ENCODE results near the gene NTNG2. TPM values are rescaled to one million over a fixed set of nuclear protein-coding genes. Genes with fewer than 3 reads are reported as not detected.

The NTNG2 gene
- total RNA-seq, 4 donors from 2014 or later, result 0.27 to 1.1 TPM; not detected in 2

DNA sequence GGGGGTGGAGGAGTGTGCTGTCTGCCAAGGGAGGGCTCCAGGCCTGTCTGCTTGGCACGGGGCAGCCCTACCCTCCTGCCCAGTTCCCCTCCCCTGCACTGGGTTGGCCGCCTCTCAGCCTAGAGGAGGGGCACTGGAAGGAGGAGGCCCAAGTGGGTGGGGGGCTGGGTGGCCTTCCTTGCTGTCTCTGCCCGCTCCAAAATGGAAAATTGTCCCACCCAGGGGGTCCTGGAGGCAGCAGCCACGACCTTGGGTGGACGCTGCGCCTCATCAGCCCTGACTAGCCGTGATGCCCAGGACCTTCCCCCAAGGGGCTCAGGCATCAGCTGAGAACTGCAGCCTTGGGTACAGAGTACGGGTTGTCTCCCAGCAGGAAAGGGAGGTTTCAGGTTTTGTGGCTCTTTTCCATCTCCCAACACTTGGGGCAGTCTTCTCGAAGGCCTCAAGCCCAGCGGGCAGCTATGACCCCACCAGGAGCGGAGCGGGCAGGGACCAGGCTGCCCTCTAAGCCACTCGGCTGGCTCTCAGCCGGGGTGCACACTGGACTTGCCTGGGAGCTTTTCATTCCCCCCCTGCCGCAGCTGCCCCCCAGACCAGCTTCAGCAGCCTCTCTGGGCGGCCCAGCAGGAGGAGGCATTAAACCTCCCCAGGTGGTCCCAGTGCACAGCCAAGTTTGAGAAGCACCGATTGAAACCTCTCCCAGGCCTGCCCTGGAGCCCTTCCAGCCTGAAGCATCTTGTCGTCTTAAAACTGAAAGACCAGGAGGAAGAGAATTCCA lies 20.6 kb downstream of the NTNG2 start:
- Histone ChIP-seq H3K36me3 (no peaks in the 10 kb centered on the region), H3K27ac (no peak overlapping the region), H3K4me1 (no peaks in the 10 kb centered on the region), H3K27me3 (peaks cover 41% of the 10 kb centered on the region), H3K9me3 (no peaks in the 10 kb centered on the region), H3K4me3 (no peak overlapping the region)
- intact Hi-C loops (cut with DNase I; ENCODE audit: low total_unique reads) (no loop called here), in situ Hi-C loops (cut with MboI; ENCODE audit: low pct_ligation_motif_present in 1 of 4, low pct_unique_long_range_greater_than_20kb in 1 of 4, low sequenced_read_pairs in 3 of 4) (no loop called here)
- no peak for TF ChIP-seq EP300 (IDR thresholded peaks at IDR 0.05; ENCODE audit: low read depth)
- TF ChIP-seq, protein P1, sequence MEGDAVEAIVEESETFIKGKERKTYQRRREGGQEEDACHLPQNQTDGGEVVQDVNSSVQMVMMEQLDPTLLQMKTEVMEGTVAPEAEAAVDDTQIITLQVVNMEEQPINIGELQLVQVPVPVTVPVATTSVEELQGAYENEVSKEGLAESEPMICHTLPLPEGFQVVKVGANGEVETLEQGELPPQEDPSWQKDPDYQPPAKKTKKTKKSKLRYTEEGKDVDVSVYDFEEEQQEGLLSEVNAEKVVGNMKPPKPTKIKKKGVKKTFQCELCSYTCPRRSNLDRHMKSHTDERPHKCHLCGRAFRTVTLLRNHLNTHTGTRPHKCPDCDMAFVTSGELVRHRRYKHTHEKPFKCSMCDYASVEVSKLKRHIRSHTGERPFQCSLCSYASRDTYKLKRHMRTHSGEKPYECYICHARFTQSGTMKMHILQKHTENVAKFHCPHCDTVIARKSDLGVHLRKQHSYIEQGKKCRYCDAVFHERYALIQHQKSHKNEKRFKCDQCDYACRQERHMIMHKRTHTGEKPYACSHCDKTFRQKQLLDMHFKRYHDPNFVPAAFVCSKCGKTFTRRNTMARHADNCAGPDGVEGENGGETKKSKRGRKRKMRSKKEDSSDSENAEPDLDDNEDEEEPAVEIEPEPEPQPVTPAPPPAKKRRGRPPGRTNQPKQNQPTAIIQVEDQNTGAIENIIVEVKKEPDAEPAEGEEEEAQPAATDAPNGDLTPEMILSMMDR (IDR thresholded peaks at IDR 0.05), result no peak
- no peak for TF ChIP-seq POLR2A (IDR thresholded peaks at IDR 0.05)
- no peak for TF ChIP-seq POLR2AphosphoS5 (IDR thresholded peaks at IDR 0.05)
- DNase-seq, result no peak
- 48% methylated on average over 13 of the region's 18 CpGs; no CpG with 5 or more reads in 1 of the 2 donors for WGBS, 2 donors (ENCODE audit: low coverage in 1 of 2)

DNA sequence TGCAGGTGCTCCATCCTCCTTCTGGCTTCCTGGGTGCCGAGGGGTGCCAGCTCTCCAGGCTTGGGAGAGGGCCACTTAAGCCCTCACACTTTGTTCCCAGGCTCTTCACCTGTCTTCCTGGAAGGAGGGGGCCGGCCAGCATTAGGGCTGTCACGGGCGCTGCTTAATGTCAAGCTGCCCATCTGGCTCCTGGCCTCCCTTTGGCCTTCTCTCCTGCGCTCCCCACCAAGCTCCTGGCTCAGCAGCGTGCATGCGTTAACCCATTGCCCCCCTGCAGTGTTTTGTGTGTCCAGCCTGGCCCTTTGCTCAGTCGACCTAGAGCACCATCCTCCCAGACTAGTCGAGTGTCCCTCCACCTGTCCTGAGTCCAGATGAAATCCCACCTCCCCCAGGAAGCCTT lies 21.3 kb downstream of the NTNG2 start:
- no peak for DNase-seq
- Histone ChIP-seq H3K4me1 (no peaks in the 10 kb centered on the region), H3K27me3 (peaks cover 47% of the 10 kb centered on the region), H3K36me3 (no peaks in the 10 kb centered on the region), H3K4me3 (no peak overlapping the region), H3K27ac (no peak overlapping the region), H3K9me3 (no peaks in the 10 kb centered on the region)
- TF ChIP-seq POLR2A (IDR thresholded peaks at IDR 0.05) (no peak), POLR2AphosphoS5 (IDR thresholded peaks at IDR 0.05) (no peak)
- TF ChIP-seq, protein P1 (IDR thresholded peaks at IDR 0.05), result no peak
- intact Hi-C loops (cut with DNase I; ENCODE audit: low total_unique reads) (no loop called here), in situ Hi-C loops (cut with MboI; ENCODE audit: low pct_ligation_motif_present in 1 of 4, low pct_unique_long_range_greater_than_20kb in 1 of 4, low sequenced_read_pairs in 3 of 4) (no loop called here)
- WGBS, 2 donors (ENCODE audit: low coverage in 1 of 2), result 57% methylated on average over 9 of the region's 9 CpGs; no CpG with 5 or more reads in 1 of the 2 donors

DNA sequence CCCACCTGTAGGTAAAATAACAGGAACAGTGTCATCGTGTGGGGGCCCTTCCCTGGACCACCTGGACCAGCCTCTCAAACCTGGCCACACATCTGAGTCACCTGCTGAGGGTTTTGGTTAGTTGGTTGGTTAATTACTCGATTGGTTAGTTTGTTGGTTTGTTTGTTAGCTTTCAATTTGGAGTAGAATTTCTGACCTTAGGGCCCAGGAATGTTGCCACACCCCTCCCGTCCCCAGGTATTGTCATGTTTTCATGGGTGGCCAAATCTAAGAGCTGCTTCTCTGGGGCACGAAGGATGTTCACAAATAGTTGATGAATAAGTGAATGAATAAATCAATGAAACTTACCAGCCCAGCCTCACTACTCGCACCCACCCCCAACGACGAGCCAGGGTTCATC lies 21.9 kb downstream of the NTNG2 start:
- Histone ChIP-seq H3K9me3 (no peaks in the 10 kb centered on the region), H3K27ac (no peak overlapping the region), H3K4me3 (no peak overlapping the region), H3K27me3 (peaks cover 53% of the 10 kb centered on the region), H3K36me3 (no peaks in the 10 kb centered on the region), H3K4me1 (no peaks in the 10 kb centered on the region)
- in situ Hi-C loops (cut with MboI; ENCODE audit: low pct_ligation_motif_present in 1 of 4, low pct_unique_long_range_greater_than_20kb in 1 of 4, low sequenced_read_pairs in 3 of 4), result no loop called here
- DNase-seq, result no peak
- 33 to 49% methylated on average over 1 to 6 of the region's 7 CpGs for WGBS, 2 donors (ENCODE audit: low coverage in 1 of 2)
- intact Hi-C loops (cut with DNase I; ENCODE audit: low total_unique reads), result no loop called here
- TF ChIP-seq EP300 (IDR thresholded peaks at IDR 0.05; ENCODE audit: low read depth), result no peak
- TF ChIP-seq, protein P1 (IDR thresholded peaks at IDR 0.05), result no peak
- no peak for TF ChIP-seq POLR2AphosphoS5 (IDR thresholded peaks at IDR 0.05)
- TF ChIP-seq POLR2A (IDR thresholded peaks at IDR 0.05), result no peak

DNA sequence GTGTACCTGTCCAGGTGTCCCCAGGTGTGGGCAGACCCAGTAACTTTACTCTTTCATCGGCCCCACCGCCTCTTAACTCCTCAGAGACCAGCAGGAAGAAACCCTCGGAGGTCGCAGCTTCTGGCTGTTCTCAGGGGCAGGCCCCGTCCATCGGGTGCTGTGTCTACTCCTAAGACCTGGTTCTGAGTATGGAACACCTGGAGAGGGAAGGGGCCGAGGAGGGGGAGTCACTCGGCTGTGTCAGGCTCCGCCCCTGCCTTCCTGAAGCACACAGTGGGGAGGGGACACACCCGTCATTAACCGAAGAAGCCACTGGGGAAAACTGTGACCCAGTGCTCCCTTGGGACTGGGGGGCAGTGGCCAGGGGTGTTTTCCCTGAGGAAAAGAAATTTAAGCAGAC lies 22.3 kb downstream of the NTNG2 start:
- in situ Hi-C loops (cut with MboI; ENCODE audit: low pct_ligation_motif_present in 1 of 4, low pct_unique_long_range_greater_than_20kb in 1 of 4, low sequenced_read_pairs in 3 of 4) (no loop called here), intact Hi-C loops (cut with DNase I; ENCODE audit: low total_unique reads) (no loop called here)
- Histone ChIP-seq H3K4me3 (no peak overlapping the region), H3K27ac (no peak overlapping the region), H3K36me3 (no peaks in the 10 kb centered on the region), H3K4me1 (no peaks in the 10 kb centered on the region), H3K9me3 (no peaks in the 10 kb centered on the region), H3K27me3 (peaks cover 54% of the 10 kb centered on the region)
- TF ChIP-seq POLR2AphosphoS5 (IDR thresholded peaks at IDR 0.05), result no peak
- TF ChIP-seq, protein P1 (IDR thresholded peaks at IDR 0.05), result no peak
- no peak for TF ChIP-seq POLR2A (IDR thresholded peaks at IDR 0.05)
- no peak for TF ChIP-seq EP300 (IDR thresholded peaks at IDR 0.05; ENCODE audit: low read depth)
- DNase-seq, result no peak
- WGBS, 2 donors (ENCODE audit: low coverage in 1 of 2), result 47% methylated on average over 11 of the region's 11 CpGs; no CpG with 5 or more reads in 1 of the 2 donors

All from transverse colon (tissue), 4 donors.